WTC11 (cell line): Measurements from ENCODE around the gene PRKCQ. TPM values are rescaled to one million over a fixed set of nuclear protein-coding genes. Genes with fewer than 3 reads are reported as not detected.

ENCODE experiments used
- ATAC-seq: fragments of 200-7000 bp; cut with Tn5 transposase; 2 replicates; pipeline ENCODE4 v1.10.0; 2021; ENCODE audit warnings: mild to moderate bottlenecking, moderate library complexity
- CTCF ChIA-PET: fragments of 300-600 bp; sonication (Branson Sonifier 250); formaldehyde crosslinking; loops from one replicate; lab custom pipeline; 2021; ENCODE audit warnings: antibody characterized with exemption; lab: Charles Lee
- POLR2A ChIA-PET: fragments of 350-600 bp; sonication (Branson Sonifier 250); formaldehyde crosslinking; loops from one replicate; lab custom pipeline; 2021; ENCODE audit warnings: antibody characterized with exemption; lab: Charles Lee
- DNase-seq: peaks from one replicate; pipeline ENCODE4 v3.0.0; 2021; ENCODE audit warnings: low spot score
- H3K27ac Mint-ChIP-seq: 2 replicates; pipeline ENCODE4 v1.8.0; 2021; ENCODE audit warnings: mixed read lengths
- H3K27me3 Mint-ChIP-seq: 2 replicates; pipeline ENCODE4 v1.8.0; 2021; ENCODE audit warnings: low read depth, mild to moderate bottlenecking, moderate library complexity, mixed read lengths
- H3K36me3 Mint-ChIP-seq: 2 replicates; pipeline ENCODE4 v1.8.0; 2021; ENCODE audit warnings: mixed read lengths
- H3K4me1 Mint-ChIP-seq: 2 replicates; pipeline ENCODE4 v1.8.0; 2022; ENCODE audit warnings: mixed read lengths
- H3K4me3 Mint-ChIP-seq: 2 replicates; pipeline ENCODE4 v1.8.0; 2021; ENCODE audit warnings: mild to moderate bottlenecking, moderate library complexity, mixed read lengths
- H3K9me3 Mint-ChIP-seq: 2 replicates; pipeline ENCODE4 v1.8.0; 2021; ENCODE audit warnings: mixed read lengths
- CTCF ChIP-seq: fragments of 200-600 bp; IDR thresholded peaks from 2 replicates; pipeline ENCODE4 v1.8.0; 2022; ENCODE audit warnings: antibody characterized with exemption
- ERG ChIP-seq: fragments of 250-450 bp; sonication (Bioruptor Pico); IDR thresholded peaks from 2 replicates; pipeline ENCODE4 v1.8.0; 2021; ENCODE audit warnings: mild to moderate bottlenecking
- FOXJ3 ChIP-seq: sonication (generic); formaldehyde crosslinking; IDR thresholded peaks from 2 replicates; pipeline ENCODE4 v1.9.0; 2021; ENCODE audit warnings: missing genetic modification reagents, mild to moderate bottlenecking, borderline replicate concordance
- KAT7 ChIP-seq: sonication (generic); formaldehyde crosslinking; IDR thresholded peaks from 2 replicates; pipeline ENCODE4 v1.8.1; 2023; ENCODE audit warnings: missing genetic modification reagents, mild to moderate bottlenecking, borderline replicate concordance
- OVOL2 ChIP-seq: fragments of 250-450 bp; sonication (Bioruptor Pico); IDR thresholded peaks from 2 replicates; pipeline ENCODE4 v1.9.0; 2021; ENCODE audit warnings: mild to moderate bottlenecking, borderline replicate concordance
- RELA ChIP-seq: sonication (generic); formaldehyde crosslinking; IDR thresholded peaks from 2 replicates; pipeline ENCODE4 v1.8.1; 2022; ENCODE audit warnings: missing genetic modification reagents, mild to moderate bottlenecking, borderline replicate concordance
- SOX15 ChIP-seq: fragments of 250-450 bp; sonication (Bioruptor Pico); IDR thresholded peaks from 2 replicates; pipeline ENCODE4 v1.9.0; 2021; ENCODE audit warnings: mild to moderate bottlenecking
- SP1 ChIP-seq: sonication (generic); formaldehyde crosslinking; conservative IDR thresholded peaks from 2 replicates; pipeline ENCODE4 v1.8.1; 2022; ENCODE audit warnings: missing genetic modification reagents
- ZMAT4 ChIP-seq: fragments of 250-450 bp; sonication (Bioruptor Pico); IDR thresholded peaks from 2 replicates; pipeline ENCODE4 v1.9.0; 2021; ENCODE audit warnings: mild to moderate bottlenecking
- total RNA-seq: library from RNA; stranded (reverse); gene quantifications from 3 replicates; pipeline ENCODE4 v1.2.3, GENCODE V29; 2021
- TF ChIP-seq, protein P1 (sequence below): sonication (generic); formaldehyde crosslinking; IDR thresholded peaks from 2 replicates; pipeline ENCODE4 v1.8.0; 2022; ENCODE audit warnings: mild to moderate bottlenecking, missing genetic modification reagents
- TF ChIP-seq, protein P2 (sequence below): sonication (generic); formaldehyde crosslinking; IDR thresholded peaks from 2 replicates; pipeline ENCODE4 v1.8.1; 2023; ENCODE audit warnings: mild to moderate bottlenecking, missing genetic modification reagents, borderline replicate concordance
- TF ChIP-seq, protein P3 (sequence below): sonication (generic); formaldehyde crosslinking; IDR thresholded peaks from 2 replicates; pipeline ENCODE4 v1.8.1; 2022; ENCODE audit warnings: missing genetic modification reagents, borderline replicate concordance
- TF ChIP-seq, protein P4 (sequence below): fragments of 250-450 bp; sonication (Bioruptor Pico); IDR thresholded peaks from 2 replicates; pipeline ENCODE4 v1.9.0; 2021; ENCODE audit warnings: moderate library complexity, mild to moderate bottlenecking, inconsistent platforms, borderline replicate concordance

Gene PRKCQ
- total RNA-seq, 1 experiment from 2014 or later, result 8.7 TPM

- TF ChIP-seq, protein P1, sequence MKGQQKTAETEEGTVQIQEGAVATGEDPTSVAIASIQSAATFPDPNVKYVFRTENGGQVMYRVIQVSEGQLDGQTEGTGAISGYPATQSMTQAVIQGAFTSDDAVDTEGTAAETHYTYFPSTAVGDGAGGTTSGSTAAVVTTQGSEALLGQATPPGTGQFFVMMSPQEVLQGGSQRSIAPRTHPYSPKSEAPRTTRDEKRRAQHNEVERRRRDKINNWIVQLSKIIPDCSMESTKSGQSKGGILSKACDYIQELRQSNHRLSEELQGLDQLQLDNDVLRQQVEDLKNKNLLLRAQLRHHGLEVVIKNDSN (CRISPR knock-in tag), result no peak
- no peak for TF ChIP-seq SP1 (CRISPR knock-in tag)
- TF ChIP-seq, all 79 proteins: peak for 0
These were observed 87.2 kb downstream of the PRKCQ start (continued) for GRCh38 chr10:6492896-6493295.

GRCh38 chr10:6491841-6492609, 88.1 kb downstream of the PRKCQ start:
- CTCF ChIA-PET, result no interaction called here

More at GRCh38 chr10:6491841-6492609, 88.1 kb downstream of the PRKCQ start:
- no peaks in the 10 kb centered on the region for H3K27me3 Mint-ChIP-seq
- DNase-seq (no peak), ATAC-seq (no peak)
- H3K9me3 Mint-ChIP-seq, result no peaks in the 10 kb centered on the region
- H3K4me3 Mint-ChIP-seq, result no peak overlapping the region
- POLR2A ChIA-PET, result no interaction called here
- H3K4me1 Mint-ChIP-seq, result peaks cover 9% of the 10 kb centered on the region
- H3K27ac Mint-ChIP-seq, result no peak overlapping the region
- H3K36me3 Mint-ChIP-seq, result peaks cover 9% of the 10 kb centered on the region
- TF ChIP-seq KAT7 (CRISPR knock-in tag) (no peak), RELA (CRISPR knock-in tag) (no peak), ERG (CRISPR knock-in tag) (no peak), SOX15 (CRISPR knock-in tag) (no peak), OVOL2 (no peak), CTCF (no peak), FOXJ3 (CRISPR knock-in tag) (no peak), SP1 (CRISPR knock-in tag) (no peak), ZMAT4 (CRISPR knock-in tag) (no peak)
- TF ChIP-seq, protein P2, sequence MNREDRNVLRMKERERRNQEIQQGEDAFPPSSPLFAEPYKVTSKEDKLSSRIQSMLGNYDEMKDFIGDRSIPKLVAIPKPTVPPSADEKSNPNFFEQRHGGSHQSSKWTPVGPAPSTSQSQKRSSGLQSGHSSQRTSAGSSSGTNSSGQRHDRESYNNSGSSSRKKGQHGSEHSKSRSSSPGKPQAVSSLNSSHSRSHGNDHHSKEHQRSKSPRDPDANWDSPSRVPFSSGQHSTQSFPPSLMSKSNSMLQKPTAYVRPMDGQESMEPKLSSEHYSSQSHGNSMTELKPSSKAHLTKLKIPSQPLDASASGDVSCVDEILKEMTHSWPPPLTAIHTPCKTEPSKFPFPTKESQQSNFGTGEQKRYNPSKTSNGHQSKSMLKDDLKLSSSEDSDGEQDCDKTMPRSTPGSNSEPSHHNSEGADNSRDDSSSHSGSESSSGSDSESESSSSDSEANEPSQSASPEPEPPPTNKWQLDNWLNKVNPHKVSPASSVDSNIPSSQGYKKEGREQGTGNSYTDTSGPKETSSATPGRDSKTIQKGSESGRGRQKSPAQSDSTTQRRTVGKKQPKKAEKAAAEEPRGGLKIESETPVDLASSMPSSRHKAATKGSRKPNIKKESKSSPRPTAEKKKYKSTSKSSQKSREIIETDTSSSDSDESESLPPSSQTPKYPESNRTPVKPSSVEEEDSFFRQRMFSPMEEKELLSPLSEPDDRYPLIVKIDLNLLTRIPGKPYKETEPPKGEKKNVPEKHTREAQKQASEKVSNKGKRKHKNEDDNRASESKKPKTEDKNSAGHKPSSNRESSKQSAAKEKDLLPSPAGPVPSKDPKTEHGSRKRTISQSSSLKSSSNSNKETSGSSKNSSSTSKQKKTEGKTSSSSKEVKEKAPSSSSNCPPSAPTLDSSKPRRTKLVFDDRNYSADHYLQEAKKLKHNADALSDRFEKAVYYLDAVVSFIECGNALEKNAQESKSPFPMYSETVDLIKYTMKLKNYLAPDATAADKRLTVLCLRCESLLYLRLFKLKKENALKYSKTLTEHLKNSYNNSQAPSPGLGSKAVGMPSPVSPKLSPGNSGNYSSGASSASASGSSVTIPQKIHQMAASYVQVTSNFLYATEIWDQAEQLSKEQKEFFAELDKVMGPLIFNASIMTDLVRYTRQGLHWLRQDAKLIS (CRISPR knock-in tag), result no peak
- TF ChIP-seq, protein P3, sequence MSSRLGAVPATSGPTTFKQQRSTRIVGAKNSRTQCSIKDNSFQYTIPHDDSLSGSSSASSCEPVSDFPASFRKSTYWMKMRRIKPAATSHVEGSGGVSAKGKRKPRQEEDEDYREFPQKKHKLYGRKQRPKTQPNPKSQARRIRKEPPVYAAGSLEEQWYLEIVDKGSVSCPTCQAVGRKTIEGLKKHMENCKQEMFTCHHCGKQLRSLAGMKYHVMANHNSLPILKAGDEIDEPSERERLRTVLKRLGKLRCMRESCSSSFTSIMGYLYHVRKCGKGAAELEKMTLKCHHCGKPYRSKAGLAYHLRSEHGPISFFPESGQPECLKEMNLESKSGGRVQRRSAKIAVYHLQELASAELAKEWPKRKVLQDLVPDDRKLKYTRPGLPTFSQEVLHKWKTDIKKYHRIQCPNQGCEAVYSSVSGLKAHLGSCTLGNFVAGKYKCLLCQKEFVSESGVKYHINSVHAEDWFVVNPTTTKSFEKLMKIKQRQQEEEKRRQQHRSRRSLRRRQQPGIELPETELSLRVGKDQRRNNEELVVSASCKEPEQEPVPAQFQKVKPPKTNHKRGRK (CRISPR knock-in tag), result no peak
- TF ChIP-seq, protein P4, sequence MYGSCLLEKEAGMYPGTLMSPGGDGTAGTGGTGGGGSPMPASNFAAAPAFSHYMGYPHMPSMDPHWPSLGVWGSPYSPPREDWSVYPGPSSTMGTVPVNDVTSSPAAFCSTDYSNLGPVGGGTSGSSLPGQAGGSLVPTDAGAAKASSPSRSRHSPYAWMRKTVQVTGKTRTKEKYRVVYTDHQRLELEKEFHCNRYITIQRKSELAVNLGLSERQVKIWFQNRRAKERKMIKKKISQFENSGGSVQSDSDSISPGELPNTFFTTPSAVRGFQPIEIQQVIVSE (CRISPR knock-in tag), result no peak
